ENCODE measurements around the gene OSBPL1A. TPM values are rescaled to one million over a fixed set of nuclear protein-coding genes. Genes with fewer than 3 reads are reported as not detected.

The OSBPL1A gene
- total and polyA plus RNA-seq, 10 of the 15 experiments (the other 5 are each of a cell fraction or from before 2014, with no cell fraction given), result 0.02 to 0.83 (median 0.11) TPM; not detected in 6

DNA sequence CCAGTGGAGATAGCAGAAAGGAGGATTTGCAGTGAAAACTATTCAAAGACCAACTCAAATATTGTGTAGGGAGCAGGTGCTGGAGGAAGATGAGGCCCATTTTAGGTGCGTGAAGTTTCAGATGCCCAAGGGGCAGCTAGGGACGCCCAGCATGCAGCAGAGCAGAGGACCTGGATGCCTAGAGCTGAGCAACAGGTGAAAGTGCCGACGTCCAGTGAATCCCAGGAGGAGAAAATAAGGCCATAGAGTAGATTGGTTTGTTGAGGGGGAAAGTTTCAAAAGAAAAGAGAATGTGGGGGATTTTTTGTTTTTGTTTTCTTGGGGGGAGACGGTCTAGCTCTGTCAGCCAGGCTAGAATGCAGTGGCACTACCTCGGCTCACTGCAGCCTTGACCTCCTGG, 53.1 kb downstream of the OSBPL1A start (continued):
- TF ChIP-seq, protein P1, sequence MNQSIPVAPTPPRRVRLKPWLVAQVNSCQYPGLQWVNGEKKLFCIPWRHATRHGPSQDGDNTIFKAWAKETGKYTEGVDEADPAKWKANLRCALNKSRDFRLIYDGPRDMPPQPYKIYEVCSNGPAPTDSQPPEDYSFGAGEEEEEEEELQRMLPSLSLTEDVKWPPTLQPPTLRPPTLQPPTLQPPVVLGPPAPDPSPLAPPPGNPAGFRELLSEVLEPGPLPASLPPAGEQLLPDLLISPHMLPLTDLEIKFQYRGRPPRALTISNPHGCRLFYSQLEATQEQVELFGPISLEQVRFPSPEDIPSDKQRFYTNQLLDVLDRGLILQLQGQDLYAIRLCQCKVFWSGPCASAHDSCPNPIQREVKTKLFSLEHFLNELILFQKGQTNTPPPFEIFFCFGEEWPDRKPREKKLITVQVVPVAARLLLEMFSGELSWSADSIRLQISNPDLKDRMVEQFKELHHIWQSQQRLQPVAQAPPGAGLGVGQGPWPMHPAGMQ (IDR thresholded peaks at IDR 0.05; ENCODE audit: borderline replicate concordance), result no peak

DNA sequence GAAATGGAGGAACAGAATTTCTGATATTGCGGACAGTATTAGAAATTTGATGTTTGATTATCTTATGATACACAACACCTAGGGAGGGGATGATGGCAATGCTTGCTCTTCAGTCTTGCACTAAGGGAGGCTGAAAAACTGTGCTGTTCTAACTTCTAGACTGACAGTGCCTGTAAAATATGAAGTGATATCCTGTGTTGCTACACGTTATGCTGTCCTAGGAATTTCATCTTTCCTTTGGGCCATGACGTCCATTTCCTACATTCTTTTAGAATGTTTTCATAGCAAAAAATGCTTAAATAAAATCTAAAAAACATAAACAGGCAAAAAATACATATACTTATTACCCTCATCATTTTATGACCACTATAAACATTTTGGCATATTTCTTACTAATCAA, 55.3 kb downstream of the OSBPL1A start:
- SMC1A ChIA-PET (ENCODE audit: uncharacterized antibody, unreplicated experiment), result no interaction called here

DNA sequence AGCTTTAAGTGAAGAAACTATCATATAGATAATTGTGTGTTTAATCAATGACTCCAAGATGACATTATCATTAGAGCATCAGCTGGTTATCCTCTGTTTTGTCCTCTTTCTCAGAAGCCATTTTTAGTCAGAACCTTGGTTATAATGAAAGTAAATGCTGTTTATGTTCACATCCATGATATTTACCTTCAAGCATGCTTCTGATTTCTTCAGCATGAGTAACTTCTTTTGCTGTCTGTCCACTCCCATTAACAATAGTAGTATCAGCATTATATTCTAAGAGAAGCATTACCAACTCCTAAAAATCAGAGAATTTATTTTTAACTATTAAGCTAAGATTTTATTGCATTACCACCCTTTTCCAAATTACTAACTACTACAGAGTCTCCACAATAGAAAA, 56.3 kb downstream of the OSBPL1A start:
- SMC1A ChIA-PET (ENCODE audit: uncharacterized antibody, unreplicated experiment), result no interaction called here
- CTCF ChIA-PET, result interaction anchor here (1.2 to 1.4 kb wide), 2 partner anchors 9 to 16 kb away, joined by 3 to 4 read pairs; no protein-coding TSS in a partner anchor
- TF ChIP-seq, protein P2, sequence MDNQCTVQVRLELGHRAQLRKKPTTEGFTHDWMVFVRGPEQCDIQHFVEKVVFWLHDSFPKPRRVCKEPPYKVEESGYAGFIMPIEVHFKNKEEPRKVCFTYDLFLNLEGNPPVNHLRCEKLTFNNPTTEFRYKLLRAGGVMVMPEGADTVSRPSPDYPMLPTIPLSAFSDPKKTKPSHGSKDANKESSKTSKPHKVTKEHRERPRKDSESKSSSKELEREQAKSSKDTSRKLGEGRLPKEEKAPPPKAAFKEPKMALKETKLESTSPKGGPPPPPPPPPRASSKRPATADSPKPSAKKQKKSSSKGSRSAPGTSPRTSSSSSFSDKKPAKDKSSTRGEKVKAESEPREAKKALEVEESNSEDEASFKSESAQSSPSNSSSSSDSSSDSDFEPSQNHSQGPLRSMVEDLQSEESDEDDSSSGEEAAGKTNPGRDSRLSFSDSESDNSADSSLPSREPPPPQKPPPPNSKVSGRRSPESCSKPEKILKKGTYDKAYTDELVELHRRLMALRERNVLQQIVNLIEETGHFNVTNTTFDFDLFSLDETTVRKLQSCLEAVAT (IDR thresholded peaks at IDR 0.05), result no peak
- no peak for TF ChIP-seq SREBF1 (IDR thresholded peaks at IDR 0.05; ENCODE audit: low read length)
- Histone ChIP-seq H3K79me2 (ENCODE audit: control insufficient read depth, insufficient read depth, low read length) (no peaks in the 10 kb centered on the region), H2AFZ (ENCODE audit: control insufficient read depth, low read depth, low read length) (no peak overlapping the region), H3K4me2 (ENCODE audit: control insufficient read depth, insufficient read depth) (no peak overlapping the region), H4K20me1 (ENCODE audit: control insufficient read depth, insufficient read depth) (no peaks in the 10 kb centered on the region), H3K27ac (ENCODE audit: control insufficient read depth, insufficient read depth) (no peak overlapping the region), H3K27me3 (replicated peaks in 1 of 2; ENCODE audit: control insufficient read depth in 2 of 2, insufficient read depth in 2 of 2, low read length in 1 of 2) (peaks cover 0 to 2% of the 10 kb centered on the region in 2 experiments; a peak in 1 of 4 replicates), H3K9ac (ENCODE audit: control insufficient read depth, insufficient read depth, low read length) (no peak overlapping the region), H3K36me3 (ENCODE audit: control insufficient read depth in 2 of 2, insufficient read depth in 2 of 2, low read length in 1 of 2) (no peaks in the 10 kb centered on the region), H3K9me3 (replicated peaks; ENCODE audit: control insufficient read depth, insufficient read depth, low read length) (no peaks in the 10 kb centered on the region), H3K4me3 (no peak overlapping the region), H3K4me1 (ENCODE audit: control insufficient read depth, insufficient read depth, low read length) (no peaks in the 10 kb centered on the region)
- POLR2A ChIA-PET, result no interaction called here
- ATAC-seq (no peak), DNase-seq (ENCODE audit: low read depth, low spot score) (no peak), FAIRE-seq (no peak)
- BruUV-seq (replicated peaks), result no TSS peak
- intact Hi-C loops (cut with micrococcal nuclease; ENCODE audit: unreplicated experiment) (no loop called here), in situ Hi-C loops (cut with MboI) (no loop called here)
- RAD21 ChIA-PET (ENCODE audit: unreplicated experiment), result no interaction called here

More for the DNA sequence above, 55.3 kb downstream of the OSBPL1A start:
- Histone ChIP-seq H3K4me3 (no peak overlapping the region), H2AFZ (ENCODE audit: control insufficient read depth, low read depth, low read length) (no peak overlapping the region), H3K4me1 (ENCODE audit: control insufficient read depth, insufficient read depth, low read length) (no peaks in the 10 kb centered on the region), H4K20me1 (ENCODE audit: control insufficient read depth, insufficient read depth) (no peaks in the 10 kb centered on the region), H3K4me2 (ENCODE audit: control insufficient read depth, insufficient read depth) (no peak overlapping the region), H3K9ac (ENCODE audit: control insufficient read depth, insufficient read depth, low read length) (no peak overlapping the region), H3K79me2 (ENCODE audit: control insufficient read depth, insufficient read depth, low read length) (no peaks in the 10 kb centered on the region), H3K27ac (ENCODE audit: control insufficient read depth, insufficient read depth) (no peak overlapping the region), H3K27me3 (replicated peaks in 1 of 2; ENCODE audit: control insufficient read depth in 2 of 2, insufficient read depth in 2 of 2, low read length in 1 of 2) (peaks cover 0 to 2% of the 10 kb centered on the region in 2 experiments; a peak in 1 of 4 replicates), H3K36me3 (ENCODE audit: control insufficient read depth in 2 of 2, insufficient read depth in 2 of 2, low read length in 1 of 2) (no peaks in the 10 kb centered on the region), H3K9me3 (replicated peaks; ENCODE audit: control insufficient read depth, insufficient read depth, low read length) (no peaks in the 10 kb centered on the region)
- FAIRE-seq (no peak), DNase-seq (ENCODE audit: low read depth, low spot score) (no peak), ATAC-seq (no peak)
- CTCF ChIA-PET, result no interaction called here
- 44% methylated on average over 3 of the region's 3 CpGs for WGBS (ENCODE audit: insufficient coverage, insufficient replicate concordance, low lambda C conversion rate, missing lambda C conversion rate)
- intact Hi-C loops (cut with micrococcal nuclease; ENCODE audit: unreplicated experiment), result no loop called here
- BruUV-seq (replicated peaks), result no TSS peak
- in situ Hi-C loops (cut with MboI), result no loop called here
- RAD21 ChIA-PET (ENCODE audit: unreplicated experiment), result no interaction called here
- POLR2A ChIA-PET, result no interaction called here
- no peak for TF ChIP-seq POLR2AphosphoS5 (IDR thresholded peaks at IDR 0.05; ENCODE audit: low read length)
